ENCODE measurements around the gene ZNF530.

Gene ZNF530

DNA sequence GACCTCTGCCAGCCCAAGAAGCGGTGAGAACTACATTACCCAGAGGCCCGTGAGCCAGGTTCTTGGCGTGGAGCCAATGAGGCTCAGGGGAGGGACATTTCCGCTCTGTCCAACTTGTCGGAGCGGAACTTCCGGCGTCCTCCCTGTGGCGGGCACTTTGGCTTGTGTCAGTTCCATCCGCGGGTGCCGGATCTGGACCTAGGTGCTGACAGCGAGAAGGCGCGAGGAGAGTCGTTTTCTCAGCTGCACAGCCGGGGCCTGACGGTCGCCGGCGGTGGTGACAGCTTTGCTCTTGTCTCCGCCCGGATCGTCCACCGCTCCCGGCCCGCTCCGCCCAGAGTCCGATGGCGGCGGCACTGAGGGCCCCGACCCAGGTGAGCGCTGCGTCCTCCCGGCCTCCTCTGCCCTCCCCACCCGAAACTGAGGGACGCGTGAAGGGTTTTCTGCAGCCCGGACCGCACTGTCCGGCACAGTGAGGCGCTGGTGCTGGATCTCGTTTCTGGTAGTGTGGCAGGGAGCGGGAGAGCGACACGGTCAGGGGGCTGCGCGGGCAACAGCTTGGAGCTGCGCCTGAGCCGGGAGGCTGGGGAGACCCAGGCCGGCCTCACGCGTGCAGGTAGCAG lies at the start of gene ZNF530:
Gene ZNF530, plus strand, starts transcription at position 125 of the 623 bp plus-strand sequence. CDS start 4,461 bp downstream, outside the sequence.
- peak; percentile 83 for DNase-seq (ENCODE audit: low spot score)

- DNase-seq (ENCODE audit: low spot score): no peak
Observed at GRCh38 chr19:57552432-57552831, 47.3 kb upstream of the ZNF530 start.

DNA sequence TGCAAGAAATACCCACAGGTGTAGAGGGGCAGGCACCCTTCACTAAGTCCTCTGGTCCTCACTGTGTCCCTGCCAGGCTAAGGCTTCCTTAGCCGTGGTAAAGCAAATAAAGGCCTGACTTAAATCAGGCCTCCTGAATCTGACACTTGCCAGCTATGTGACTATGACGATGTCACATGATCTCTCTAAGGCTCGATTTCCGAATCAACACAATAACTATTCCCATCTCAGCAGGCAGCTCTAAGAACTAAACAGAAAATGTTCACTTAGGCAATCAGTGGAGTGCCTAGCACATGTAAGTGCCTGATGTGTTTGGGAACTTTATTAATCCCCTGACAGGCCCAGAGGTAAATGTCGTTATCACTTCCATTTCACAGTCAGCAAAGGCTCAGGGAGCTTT lies 42.0 kb upstream of the ZNF530 start:
- no peak for DNase-seq (ENCODE audit: low spot score)

- no peak for DNase-seq (ENCODE audit: low spot score)
Observed at GRCh38 chr19:57558525-57558924, 41.2 kb upstream of the ZNF530 start.

- DNase-seq (ENCODE audit: low spot score): peak; percentile 21
Observed at GRCh38 chr19:57559008-57559403, 40.7 kb upstream of the ZNF530 start.

- peak; percentile 78 for DNase-seq (ENCODE audit: low spot score)
Observed at GRCh38 chr19:57559404-57560025, 40.2 kb upstream of the ZNF530 start, which contains the start of gene ZNF550. Gene ZNF550 (minus strand): TSS chr19:57559863. CDS start chr19:57559682, 181 bp downstream.

DNA sequence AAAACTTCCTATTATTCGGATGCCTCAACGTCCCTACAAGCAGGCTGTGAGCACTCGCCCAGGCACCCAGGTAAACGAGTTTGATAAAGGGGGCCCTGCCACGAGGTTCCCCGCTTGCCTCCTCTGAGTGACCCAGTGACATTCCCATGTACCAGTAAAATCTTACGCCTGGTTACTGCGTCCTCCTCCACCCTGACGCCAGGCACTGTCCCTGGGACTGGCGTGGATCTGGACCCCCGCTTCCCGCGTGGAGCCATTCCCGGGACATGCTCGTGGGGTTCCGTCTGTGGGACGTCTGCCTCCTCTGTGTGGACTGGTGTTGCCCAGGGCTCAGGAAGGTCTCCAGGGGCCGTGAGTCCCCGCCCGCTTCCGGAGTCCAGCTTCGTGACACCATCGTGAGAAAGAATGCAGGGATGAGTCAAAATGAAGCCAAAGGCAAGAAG lies 39.6 kb upstream of the ZNF530 start:
- no peak for DNase-seq (ENCODE audit: low spot score)

GRCh38 chr19:57563547-57563946 lies 36.1 kb upstream of the ZNF530 start:
- no peak for DNase-seq (ENCODE audit: low spot score)

DNA sequence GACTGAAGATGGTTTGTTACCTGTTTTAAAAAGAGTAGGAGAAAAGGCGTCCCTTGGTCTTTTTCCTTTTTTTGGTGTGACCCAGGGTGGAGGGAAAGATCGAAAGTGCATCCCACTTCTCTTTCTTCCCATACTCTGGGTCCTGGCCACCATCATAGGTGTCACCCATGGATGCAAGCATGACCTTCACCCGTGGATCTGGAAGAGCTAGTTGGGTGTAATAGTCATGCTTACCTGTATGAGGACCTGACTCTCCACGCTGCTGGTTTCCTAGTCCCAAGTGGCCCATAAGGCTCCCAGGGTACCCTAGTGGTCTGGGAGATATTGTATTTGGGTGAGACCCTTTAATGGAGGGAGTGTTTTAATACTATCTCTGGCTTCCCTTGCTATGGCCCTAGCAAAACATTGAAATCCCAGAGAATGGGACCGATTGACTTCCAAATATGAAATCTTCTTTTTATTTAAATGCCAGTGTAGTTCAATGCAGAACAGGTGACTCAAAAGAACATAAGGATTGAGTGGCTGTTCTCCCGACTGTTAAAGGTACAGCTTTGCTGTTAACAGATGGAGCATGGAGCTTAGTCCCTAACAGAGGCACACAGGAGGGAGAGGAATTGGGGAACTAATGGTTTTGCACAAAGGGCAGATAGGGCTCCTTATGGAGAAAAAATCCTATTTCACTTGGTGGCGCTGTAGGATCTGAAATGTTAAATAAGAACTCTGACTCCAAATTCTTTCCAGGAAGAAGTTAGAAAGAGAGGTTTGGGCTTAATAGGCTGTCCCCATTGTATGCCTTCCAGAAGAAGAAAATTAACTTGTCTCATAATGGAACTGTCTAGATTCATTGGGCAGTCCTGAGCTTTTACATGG lies 33.1 kb upstream of the ZNF530 start:
- DNase-seq (ENCODE audit: low spot score): peak; percentile 34

DNA sequence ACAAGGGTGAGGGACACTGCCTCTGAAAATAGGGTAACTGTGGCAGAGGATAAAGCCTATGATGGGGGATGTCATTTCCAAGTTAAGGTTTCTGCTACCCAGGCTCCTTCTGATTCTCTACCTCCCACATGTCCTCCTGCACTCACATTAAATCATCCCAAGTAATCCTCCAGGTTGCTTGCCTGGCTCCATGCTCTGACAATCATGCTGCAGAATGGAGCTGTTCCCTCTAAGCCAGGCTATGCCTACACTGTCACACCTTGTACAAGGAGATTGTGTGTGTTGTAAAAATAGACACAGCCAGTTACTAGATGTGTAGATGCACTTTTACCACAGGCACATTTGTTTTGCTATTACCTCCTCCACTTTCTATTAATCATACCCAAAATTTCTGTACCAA lies 29.0 kb upstream of the ZNF530 start:
- no peak for DNase-seq (ENCODE audit: low spot score)

GRCh38 chr19:57572415-57572947 lies 27.2 kb upstream of the ZNF530 start:
- DNase-seq (ENCODE audit: low spot score): no peak

DNA sequence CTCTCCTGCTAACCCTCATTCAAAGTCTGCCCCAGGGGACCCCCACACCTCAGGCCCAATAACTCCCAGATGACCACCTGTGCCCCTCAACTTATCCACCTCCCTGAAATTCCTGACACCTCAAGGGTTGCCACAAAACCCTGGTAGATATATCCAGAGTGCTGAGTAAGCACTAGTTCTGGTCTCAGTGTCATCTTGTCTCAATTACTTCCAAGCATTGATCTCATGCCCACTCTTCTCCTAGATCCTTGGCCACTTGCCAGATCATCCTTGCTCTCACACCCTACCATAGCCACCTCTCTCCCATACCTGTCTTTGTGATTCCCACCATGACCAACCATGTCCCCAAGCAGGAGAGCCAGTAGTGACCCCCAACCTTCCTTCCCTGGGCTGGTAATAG lies 23.0 kb upstream of the ZNF530 start:
- DNase-seq (ENCODE audit: low spot score): no peak

DNA sequence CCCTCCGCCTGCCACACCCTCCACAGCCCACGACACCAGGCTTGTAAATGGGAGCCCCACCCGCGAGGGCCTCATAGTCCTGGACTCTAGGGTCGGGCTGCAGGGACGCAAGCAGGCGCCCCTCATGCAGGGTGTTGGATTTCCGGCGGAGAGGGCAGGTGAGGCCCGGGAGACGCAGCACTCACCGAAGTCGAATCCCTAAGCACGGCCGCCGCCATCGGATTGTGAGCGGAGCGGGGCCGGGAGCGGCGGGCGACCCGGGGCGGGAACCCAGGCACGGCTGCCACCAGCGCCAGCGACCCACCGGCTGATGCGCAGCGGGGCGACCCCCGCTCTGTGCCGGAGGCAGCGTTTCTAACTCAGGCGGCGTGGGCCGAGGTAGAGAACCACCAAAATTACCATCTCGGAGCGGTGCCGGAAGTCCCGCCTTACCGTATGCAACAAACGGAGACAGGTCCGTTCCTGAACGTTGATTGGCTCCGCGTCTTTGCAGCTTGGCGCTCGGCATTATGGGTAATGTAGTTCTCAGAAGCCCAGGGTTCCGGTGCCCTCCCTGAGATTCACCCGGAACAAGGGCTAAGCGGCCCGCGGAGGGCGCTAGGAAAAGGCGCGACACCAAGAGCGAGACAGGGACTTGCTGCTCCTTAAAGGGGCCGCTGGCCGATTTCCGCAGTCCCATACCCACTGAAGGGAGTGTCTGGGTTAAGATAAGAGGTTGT lies 21.0 kb upstream of the ZNF530 start, which contains the start of gene ZNF416:
Gene ZNF416, minus strand, starts transcription at position 425 of the 719 bp plus-strand sequence. Its CDS starts 207 bp downstream, at position 218.
- peak; percentile 99 for DNase-seq (ENCODE audit: low spot score)

DNA sequence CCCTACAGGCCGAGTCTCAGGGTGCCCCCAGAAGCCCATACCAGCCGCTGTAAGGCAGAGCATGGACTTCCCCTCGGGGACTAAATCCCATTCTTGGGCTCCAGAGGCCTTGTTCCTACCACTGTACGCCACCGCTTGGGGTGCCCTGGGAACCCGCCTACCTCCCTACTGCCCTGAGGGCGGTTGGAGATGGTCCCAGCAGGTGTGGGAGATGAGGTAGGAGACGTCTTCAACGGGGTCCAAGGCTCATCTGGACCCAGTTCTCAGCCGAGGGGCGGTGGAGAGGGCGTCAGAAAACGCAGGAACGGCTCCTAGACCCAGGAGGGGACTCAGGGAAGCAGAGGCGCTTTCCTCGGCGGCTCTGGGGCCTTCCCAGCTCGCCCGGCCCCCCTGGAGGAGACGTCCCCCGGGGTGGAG lies 16.6 kb upstream of the ZNF530 start:
- no peak for DNase-seq (ENCODE audit: low spot score)

GRCh38 chr19:57583521-57584416 lies 15.9 kb upstream of the ZNF530 start, which contains the start of gene ZIK1:
Gene ZIK1 (plus strand): TSS chr19:57584145. CDS start chr19:57584357, 212 bp downstream.
- DNase-seq (ENCODE audit: low spot score): no peak

DNA sequence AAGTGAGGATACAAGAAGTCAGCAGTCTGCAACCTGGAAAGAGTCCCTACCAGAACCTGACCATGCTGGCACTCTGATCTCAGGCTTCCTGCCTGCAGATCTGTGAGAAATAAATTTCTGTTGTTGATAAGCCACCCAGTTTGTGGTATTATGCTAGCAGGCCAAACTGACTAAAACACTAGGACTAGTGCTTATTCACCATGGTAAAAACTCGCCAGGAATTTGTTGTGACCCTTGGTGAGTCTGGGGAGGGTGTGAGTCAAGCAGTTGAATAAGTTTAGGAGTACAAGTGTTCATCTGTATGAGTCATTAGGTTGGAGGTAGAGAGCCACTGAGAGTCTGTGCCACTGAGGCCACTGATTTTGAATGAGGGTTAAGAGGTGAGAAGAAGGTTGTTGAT lies 12.2 kb upstream of the ZNF530 start:
- no peak for DNase-seq (ENCODE audit: low spot score)

- DNase-seq (ENCODE audit: low spot score): no peak
Observed at GRCh38 chr19:57599377-57599760, 316 bp upstream of the ZNF530 start.

GRCh38 chr19:57606931-57607330 lies 7.2 kb downstream of the ZNF530 start:
- DNase-seq (ENCODE audit: low spot score): no peak

GRCh38 chr19:57611113-57611512 lies 11.4 kb downstream of the ZNF530 start:
- DNase-seq (ENCODE audit: low spot score): no peak

- DNase-seq (ENCODE audit: low spot score): peak; percentile 96
Observed at GRCh38 chr19:57613941-57614743, 14.5 kb downstream of the ZNF530 start, which contains the start of gene ZNF134. Gene ZNF134 (plus strand): TSS chr19:57614242. CDS start chr19:57619469, 5,227 bp downstream.

Measured in NAMALWA (cell line).